GM18870 (cell line): ENCODE measurements around the gene ENPP6.
"Not testable (repeated sequence)": the region's sequence is repeated elsewhere in the genome, so short reads cannot be mapped to it uniquely, and the experiment has no call there.

Experiments used
- ATAC-seq: cut with Tn5 transposase; IDR thresholded peaks from one replicate; pipeline ENCODE4 v1.9.1; 2021; ENCODE audit warnings: moderate library complexity; ENCODE audit not compliant: unreplicated experiment

ENPP6 gene

DNA sequence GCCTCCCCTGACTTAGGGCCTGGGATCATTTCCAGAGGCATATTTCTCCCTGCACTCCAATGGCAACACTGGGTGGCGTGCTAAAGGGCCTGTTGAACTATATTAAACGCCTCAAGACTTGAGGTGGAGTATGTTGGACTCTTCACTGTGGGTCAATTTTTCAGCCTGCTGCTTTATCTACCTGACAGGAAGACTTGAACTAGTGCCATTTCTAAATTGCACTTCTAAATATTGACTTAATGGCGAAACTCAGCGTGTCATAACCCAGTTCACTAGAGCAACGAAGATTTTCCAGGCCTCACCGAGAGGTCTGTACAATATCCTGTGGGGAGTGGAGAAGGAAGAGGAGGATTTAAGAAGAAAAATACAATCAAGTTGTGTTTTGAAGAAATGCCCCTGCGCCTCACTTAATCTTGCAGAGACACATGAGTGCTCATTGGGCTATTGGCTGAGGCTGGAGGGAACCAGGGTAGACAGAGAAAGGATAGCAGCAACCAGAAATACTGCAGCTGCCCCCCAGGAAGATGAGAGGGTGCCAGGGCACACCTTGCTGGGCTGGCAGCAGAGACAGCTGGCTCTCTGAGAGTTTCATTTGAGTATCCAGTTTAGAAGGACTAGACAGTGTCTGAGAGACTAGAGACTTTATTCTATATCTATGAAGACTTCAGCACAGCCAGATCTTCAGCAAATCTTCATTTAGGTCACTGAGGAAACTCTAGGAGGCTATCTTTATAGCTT, 67.4 kb downstream of the ENPP6 start:
- ATAC-seq, result no peak

DNA sequence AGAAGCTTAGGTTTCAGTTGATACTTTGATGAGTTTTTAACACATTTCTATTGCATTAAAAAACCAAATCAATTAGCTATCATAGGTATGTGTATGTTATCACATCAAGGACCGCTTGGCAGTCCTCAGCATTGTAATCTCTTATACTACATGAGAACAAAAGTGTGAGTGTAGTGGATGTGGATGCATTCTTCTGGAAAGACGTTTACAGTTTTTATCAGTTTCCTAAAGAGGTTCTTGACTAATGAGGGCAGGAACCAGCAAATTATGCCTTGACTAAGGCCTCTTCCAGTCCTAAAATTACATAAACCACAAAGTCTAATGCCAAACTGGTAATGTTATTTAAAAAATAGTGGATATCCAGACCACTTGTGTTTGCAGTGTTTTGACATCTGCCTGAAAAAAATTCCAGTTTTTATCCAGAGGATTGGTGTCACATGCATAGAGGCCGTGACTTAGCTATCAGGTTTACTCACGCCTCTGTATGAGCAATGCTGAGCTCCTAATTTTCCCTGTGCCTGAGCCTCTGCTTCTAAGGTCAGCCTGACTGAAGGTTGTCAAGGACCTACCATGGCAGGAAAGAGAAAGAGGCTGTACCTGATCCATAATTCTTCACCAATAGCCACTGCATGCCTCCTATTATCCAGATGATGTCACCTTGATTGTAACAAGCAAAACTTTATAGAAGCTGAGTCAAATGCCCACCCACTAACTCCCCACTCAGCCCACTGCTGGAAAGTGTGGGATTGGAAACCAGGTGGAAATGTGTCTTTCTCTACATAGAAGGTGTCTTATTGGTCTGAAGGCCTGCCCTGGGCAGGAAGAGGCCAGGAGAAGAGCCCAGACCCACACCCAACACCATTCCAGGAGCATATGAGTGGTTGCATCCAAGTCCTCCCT, 68.7 kb downstream of the ENPP6 start:
- no peak for ATAC-seq

DNA sequence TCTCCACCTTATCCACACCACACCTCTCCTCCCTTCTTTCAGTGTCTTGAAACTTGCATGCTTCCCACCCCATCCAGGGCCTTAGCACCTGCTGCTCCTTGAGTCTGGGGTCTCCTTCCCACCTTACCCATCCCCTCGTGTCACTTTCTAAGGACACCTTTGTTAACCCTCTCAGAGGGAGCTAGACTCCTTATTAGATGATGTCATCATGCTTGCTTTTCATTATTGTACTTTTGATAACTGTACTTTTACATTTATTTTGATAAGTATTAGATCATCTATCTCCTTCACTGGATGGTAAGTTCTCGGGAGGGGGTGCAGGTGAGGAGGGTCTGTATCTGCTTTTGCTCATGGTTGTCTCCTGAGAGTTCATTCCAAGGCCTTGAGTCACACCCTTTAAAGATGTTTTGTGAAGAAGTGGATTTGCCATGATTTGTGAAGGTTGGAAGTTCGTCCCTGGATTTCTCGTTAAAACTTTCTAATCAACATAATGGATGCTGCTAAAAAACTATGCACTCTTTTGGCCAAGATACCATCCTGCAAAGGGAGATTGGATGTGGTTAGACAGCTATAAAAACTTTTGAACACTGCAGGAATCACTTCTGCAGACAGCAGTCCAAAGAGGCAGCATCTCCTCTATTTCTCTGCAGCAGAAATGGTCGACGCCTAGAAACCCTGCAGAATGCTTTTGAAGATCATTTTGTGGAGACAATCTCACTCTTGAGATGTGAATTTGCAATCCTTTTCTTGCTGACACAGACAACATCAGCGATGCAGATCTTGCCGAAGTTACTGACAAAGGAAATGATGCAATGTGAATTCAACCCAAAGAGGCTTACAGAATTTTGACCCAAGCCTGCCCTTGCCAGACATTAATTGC, 69.6 kb downstream of the ENPP6 start:
- no peak for ATAC-seq

DNA sequence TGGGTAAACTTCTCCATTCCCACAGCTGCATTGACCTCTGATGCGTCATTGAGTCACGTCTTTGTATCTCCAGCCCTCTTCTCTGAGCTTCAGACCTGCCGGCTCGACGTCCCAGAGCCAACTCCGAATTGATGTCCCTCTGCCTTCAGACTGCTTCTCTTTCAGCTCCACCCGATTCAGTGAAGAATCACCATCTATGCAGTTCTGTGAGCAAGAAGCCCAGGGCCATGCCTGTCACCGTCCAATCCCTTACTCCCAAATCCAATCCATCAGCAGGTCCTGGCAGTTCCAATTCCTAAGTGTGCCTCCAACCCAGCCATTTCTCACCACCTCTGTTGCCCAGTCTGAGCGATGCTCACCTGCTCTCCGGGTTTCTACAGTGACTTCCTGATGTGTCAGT, 70.7 kb downstream of the ENPP6 start:
- no peak for ATAC-seq

DNA sequence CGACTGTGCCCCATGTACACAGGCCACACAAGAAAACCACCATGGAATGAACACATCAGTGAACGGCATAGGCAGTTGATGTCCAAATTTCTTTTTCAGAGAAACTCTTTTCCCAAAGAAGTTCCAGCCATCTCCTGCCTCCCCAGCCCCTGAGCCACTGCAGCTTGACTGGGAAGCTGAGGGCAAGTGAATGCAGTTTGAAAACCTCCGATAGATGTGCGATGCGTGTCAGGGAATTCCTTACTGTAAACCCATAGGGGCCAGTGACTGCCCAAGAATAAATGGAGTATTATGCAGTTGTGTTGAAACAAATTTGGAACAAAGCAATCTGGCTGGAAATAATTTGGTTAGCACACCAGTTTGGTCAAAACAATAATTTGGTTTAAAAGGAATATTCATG, 72.1 kb downstream of the ENPP6 start:
- ATAC-seq, result no peak

DNA sequence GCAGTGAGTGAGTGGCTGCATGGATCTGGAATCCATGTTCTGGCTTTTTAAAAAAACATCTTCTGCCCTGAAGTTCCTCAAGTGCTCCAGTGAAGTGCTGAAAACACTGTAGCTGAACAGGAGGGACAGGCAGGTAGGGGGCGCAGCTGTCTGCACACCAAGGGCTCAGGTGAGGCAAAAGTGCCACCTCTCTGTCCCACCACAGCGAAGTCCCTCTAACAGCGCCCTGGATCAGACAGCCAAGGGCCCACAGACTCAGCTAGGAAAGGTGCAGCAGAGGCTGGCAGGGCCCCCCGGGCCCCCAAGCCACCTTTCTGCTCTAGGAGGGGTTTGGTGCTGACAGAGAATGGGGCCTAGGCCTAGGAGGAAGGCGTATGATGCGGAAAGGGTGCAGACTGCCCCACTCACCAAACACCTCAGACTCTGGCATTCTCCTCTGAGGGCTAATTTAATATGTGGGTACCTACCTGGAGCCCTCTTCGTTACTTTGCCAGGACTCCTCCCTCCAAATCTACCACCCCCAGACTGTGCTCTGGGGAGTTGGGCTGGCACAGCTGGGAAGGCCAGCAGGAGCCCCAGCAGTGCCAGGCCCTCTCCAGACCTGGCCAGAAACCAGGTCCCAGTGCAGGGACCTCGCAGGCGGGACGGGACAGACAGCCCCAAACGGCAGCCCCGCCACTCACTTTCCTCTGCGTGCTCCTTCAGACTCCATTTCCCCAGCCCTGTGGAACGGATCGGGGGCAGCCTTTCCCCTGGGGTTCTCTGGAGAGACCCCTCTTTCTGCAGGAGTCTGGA, 73.7 kb downstream of the ENPP6 start:
- ATAC-seq, result no peak

DNA sequence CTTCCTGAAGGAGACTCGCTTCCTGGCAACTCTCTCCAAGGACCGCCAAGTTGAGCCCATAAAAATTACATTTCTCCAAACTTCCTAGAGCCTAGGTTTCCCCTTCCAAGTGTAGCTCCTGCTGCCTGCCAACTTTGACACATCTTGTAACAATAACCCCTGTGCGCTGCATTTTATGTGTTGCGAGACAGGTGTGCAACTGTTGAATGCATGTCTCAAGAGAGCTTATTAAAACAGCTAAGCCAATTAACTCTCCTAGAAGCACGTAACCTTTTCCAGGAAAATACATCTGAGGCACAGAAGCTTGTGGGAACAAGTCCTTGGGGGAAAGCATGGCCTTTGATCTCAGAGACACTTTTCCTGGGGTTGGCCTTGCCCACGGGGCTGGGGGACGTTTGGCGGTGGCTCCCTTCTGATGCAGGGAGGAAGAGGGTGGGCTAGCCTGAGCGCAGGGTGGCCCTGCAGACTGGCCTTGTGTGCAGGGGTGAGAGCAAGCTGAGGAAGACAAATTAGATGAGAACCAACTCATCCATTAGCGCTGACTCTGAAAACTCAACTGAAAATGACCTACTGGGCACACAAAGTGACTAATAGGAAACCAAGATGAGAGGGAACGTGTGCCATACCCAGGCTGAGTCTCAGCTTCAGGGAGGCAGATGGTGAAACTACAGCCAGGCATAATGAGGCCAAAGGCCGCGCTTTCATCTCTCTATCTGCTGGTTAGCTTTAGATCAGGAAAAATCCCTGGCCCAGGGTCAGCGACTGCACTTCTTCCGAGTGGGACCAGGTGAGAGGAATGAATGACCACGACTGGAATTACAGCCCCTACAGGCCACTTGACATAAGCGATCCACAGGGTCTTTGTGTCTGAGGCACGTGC, 75.3 kb downstream of the ENPP6 start:
- ATAC-seq, result no peak

DNA sequence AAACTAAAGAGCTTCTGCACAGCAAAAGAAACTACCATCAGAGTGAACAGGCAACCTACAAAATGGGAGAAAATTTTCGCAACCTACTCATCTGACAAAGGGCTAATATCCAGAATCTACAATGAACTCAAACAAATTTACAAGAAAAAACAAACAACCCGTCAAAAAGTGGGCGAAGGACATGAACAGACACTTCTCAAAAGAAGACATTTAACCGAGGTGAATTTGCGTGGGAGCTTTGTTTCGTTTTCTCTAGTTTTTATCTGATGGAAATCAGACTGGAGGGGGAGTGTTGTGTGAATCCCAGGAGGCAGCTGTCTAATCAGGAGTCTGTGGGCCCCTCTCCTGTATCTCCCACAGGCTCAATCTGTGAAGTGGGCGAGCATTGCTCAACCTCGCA, 76.8 kb downstream of the ENPP6 start:
- not testable (repeated sequence) for ATAC-seq

DNA sequence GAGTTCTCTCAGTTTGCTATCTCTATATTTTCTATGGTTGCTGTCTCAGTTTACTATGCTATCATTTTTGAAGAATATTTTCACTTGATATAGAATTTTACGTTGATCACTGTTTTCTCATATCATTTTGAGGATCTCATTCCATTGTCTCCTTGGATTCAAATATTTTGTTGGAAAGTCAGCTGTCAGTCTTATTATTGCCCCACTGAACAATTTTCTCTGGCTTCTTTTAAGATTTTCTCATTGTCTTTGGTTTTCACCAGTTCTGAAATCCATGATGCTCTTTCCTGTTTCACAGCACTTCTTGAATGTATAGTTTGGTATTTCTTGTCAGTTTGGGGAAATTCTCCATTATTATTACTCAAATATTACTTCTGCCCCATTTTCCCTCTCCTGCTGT, 81.1 kb downstream of the ENPP6 start:
- no peak for ATAC-seq

DNA sequence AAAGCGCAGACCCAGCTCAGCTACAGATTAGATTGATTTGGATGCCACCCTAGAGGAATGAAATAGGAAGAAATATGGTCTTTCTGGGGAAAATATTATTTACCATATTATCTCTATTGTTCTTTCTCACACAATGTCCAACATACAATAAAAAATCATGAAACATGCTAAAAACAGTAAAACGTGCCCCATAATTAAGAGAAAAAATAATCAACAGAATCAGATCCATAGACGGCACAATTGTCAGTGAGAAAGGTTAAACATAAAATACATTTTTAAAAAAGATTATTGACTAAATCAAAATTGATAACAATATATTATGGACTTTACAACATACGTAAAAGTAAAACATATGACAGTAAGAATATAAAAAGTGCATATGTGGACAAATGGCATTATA, 90.9 kb downstream of the ENPP6 start:
- ATAC-seq, result no peak

DNA sequence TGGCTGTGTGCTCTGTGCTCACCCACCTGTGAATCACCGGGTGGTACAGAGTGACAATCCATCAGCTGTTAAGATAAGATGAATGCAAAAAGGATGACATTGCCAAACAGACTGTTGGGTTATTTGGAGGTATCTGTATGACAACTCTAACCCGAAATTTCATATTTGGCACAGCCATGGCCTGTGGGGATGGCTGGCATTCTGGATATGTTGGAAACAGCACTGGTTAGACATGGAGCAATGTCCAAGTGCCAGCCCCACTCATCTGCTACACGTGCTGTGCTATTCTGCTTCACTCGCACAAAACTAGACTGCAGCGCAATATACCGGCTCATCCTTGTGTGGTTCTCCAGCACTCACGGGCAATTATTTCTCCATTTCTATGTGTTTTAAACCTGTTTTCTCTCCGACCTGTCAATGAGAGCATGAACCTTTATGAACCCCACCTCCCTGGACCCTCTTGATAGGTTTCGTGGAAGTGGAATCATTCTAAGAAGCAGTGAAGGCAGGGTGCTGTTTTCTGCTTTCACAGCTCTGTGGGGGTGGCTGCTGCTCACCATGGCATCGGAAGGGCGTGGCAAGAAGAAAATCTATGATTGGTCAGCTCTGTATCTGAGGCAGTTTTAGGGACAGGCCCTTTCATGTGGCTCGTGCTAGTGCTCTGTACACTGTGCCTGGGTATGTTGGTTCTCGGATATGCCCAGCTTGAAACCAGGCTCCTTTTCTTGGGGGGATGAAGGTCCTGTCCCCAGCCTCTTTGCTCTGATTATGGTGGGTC, 94.9 kb downstream of the ENPP6 start:
- no peak for ATAC-seq

DNA sequence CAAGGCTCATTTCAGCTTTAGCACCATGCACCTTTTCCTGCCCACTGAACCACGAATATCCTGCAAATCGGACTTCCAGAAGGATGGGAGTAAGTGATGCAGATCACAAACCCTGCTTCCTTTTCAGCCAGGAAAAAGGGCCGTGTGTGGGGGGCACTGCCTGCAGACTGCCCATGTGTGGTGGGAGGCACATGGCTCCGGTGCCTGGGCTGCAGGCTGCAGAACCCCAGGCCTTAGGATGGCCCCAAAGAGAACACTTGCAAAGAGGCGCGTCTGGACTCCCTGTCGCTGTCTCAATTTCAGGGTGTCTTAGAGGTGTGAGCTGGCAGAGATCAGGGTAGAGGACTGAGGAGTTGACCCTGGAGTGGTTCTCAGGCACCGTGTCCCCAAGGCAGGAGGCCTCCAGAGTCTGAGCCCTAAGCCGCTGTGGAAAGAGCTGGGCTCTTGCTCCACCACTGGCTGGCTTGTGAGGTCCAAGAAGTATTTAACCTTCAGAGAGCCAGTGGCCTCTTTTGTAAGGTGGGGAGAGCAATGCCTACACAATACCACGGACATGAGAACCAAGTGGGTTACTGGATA, 97.0 kb downstream of the ENPP6 start:
- ATAC-seq, result no peak

DNA sequence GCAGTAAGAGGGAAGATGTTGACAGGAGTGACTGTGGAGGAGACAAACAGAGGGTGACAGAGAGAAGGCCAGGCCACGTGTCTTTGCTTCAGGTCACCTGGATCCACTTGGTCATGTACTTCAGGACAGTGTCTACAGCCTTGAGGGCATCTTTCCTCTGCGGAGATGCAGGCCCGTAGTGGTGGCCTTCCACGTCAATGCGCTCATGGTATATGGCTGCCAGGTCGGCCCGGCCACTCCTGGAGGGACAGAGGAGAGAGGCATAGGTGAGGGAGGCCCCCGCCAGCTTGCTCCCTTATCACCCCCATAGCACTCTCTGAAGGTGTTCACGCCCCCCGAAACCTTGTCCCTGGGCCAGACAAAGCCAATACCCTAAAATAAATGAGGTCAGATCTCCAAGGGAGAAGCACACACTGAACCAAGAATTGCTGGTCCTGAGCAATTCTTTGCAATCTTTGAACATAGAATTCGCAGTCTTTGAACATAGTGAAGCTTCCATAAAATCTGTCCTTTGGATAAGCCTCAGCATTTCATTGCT, 99.9 kb downstream of the ENPP6 start:
- no peak for ATAC-seq

DNA sequence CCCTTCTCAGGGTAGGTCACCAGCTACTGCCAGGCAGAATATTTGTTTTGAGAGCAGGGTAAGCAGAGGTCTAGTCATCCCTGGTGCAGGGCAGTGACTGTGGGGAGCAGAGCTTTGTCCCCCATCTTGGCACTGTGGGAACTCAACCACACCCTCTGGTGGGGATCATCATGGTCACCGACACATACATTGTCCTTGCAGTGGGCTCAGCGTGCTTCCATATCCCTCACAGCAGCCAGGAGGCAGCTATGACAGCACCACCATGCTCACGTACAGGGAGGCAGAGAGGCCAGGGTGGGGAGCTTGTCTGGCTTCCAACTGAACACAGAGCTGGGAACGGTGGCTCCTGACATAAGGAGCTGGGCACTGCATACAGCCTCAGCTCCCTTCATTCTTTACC, 102.3 kb downstream of the ENPP6 start:
- ATAC-seq, result no peak

DNA sequence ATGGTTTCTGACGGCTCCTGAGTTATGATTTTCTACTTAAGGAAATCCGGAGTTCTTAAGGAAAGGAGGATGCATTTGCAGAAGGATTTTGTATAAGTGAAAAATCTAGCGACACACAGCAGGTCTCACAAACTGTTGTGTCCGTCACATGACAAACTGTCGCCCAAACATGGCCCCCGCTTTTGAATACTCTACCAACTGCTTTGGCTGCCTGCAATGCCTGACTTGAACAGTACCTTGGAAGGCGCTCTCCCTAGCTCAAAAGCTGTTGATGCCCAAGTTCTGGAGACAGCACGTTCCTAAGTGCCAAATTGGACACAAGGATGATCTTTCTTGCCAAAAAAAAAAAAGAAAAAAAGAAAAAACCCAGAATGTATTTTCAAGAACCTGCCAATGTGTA, 103.2 kb downstream of the ENPP6 start:
- no peak for ATAC-seq

DNA sequence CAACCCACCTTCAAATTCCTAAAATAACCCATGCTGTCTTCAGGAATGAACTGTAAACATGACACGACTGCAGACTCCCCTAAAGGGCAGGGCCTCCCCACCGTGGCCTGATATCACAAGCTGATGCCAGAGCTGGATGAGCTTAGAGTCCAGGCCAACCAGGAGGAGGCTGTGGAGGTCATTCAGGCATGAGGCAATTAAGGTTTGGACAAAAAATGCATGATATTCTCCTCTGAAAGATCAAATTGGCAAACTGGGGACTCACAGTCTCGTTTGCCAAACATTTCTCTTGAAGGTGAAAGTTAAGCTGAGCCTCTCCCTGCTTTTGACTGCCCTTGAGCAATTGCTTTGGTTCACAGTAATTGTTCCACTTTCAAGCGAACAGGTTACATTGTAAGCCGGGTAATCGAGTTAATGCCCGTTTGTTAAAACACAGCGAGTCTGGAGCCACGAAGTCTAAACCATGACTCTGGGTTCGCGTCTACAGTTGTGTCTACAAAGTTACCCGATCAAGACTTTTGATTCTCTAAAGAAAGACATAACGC, 105.6 kb downstream of the ENPP6 start:
- no peak for ATAC-seq

DNA sequence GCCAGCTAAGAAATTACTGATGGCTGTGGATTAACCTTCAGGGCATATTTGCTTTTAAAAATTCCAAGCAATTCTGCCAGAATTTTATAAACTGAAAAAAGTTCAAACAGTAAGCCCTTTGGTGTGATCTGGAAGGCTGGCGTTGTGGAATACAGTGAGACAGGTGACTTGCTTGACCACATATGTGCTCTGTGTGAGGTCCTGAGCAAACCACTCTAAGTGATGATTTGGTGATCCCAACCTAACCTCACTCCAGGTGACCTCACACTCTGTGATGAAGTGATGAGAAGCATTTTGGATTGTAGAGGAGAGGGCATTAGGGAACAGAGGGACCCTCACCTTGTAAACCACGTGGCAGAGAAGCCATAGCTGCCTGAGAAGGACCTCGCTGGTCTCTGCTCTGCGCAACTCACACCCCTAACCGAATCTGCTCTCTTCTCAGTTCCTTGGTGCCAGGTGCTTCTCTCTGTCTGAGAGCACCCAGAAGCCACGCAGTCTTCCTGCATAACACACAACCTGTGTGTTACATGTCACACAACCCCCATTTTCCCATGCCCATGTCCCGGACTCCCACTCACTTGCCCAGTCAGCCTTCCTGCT, 106.3 kb downstream of the ENPP6 start:
- no peak for ATAC-seq
